HAP-1 (cell line): ENCODE measurements around the gene DCANP1.

Experiments
- DNase-seq, 2 experiments: peaks; one replicate each; pipeline ENCODE4 v3.0.0-alpha.2; 2016 to 2020; ENCODE audit warnings: low spot score in 2 of 2
- H3K27me3 ChIP-seq: fragments of 250-450 bp; sonication (Bioruptor Pico); 2 replicates; pipeline ENCODE4 v1.5.1; 2020; ENCODE audit warnings: low read depth, mild to moderate bottlenecking, moderate library complexity
- H3K36me3 ChIP-seq: fragments of 250-450 bp; sonication (Bioruptor Pico); replicated peaks from 2 replicates; pipeline ENCODE4 v1.5.1; 2020; ENCODE audit warnings: mild to moderate bottlenecking
- H3K4me1 ChIP-seq: fragments of 250-450 bp; sonication (Bioruptor Pico); 2 replicates; pipeline ENCODE4 v1.5.1; 2020; ENCODE audit warnings: mild to moderate bottlenecking
- H3K4me3 ChIP-seq: fragments of 250-450 bp; sonication (Bioruptor Pico); 2 replicates; pipeline ENCODE4 v1.5.1; 2020; ENCODE audit warnings: mild to moderate bottlenecking, moderate library complexity
- H3K9me3 ChIP-seq: fragments of 250-450 bp; sonication (Bioruptor Pico); 2 replicates; pipeline ENCODE4 v1.5.1; 2020; ENCODE audit warnings: mild to moderate bottlenecking, moderate library complexity
- in situ Hi-C: fragments of 300-500 bp; cut with MboI; formaldehyde crosslinking; loops from 3 replicates; pipeline ENCODE4 v1.14.3; 2020; ENCODE audit warnings: low sequenced_read_pairs, inconsistent platforms, mixed read lengths

The DCANP1 gene

DNA sequence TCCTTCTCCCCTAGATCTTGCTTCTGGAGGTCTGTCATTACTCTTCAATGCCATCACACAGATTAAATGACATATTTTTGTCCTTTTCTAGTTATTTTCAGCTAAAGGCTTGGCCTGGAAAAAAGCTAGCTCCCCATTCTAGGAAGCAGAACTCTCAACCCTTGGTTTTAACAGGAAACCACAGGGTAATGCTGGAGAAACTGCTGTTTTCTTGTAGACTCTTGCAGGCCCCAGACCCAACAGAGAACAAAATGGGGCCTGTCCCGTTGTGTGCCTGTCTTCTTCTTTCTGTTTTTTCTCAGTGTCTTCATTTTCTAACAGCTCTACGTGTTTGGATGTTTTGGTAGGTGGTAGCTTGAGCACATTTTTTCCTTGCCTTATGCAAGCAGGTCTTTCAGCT lies 21.5 kb downstream of the DCANP1 start:
- no peaks in the 10 kb centered on the region for H3K4me1 ChIP-seq
- in situ Hi-C loops: no loop called here
- no peak for DNase-seq
- H3K36me3 ChIP-seq: no peaks in the 10 kb centered on the region
- H3K27me3 ChIP-seq: peaks cover 6% of the 10 kb centered on the region
- H3K9me3 ChIP-seq: no peaks in the 10 kb centered on the region
- no peak overlapping the region for H3K4me3 ChIP-seq

- Histone ChIP-seq H3K27me3 (peaks cover 9% of the 10 kb centered on the region), H3K36me3 (no peaks in the 10 kb centered on the region), H3K4me1 (no peaks in the 10 kb centered on the region), H3K4me3 (no peak overlapping the region), H3K9me3 (no peaks in the 10 kb centered on the region)
- DNase-seq: no peak
- in situ Hi-C loops: no loop called here
These were observed 23.3 kb downstream of the DCANP1 start for GRCh38 chr5:135423846-135424168.

DNA sequence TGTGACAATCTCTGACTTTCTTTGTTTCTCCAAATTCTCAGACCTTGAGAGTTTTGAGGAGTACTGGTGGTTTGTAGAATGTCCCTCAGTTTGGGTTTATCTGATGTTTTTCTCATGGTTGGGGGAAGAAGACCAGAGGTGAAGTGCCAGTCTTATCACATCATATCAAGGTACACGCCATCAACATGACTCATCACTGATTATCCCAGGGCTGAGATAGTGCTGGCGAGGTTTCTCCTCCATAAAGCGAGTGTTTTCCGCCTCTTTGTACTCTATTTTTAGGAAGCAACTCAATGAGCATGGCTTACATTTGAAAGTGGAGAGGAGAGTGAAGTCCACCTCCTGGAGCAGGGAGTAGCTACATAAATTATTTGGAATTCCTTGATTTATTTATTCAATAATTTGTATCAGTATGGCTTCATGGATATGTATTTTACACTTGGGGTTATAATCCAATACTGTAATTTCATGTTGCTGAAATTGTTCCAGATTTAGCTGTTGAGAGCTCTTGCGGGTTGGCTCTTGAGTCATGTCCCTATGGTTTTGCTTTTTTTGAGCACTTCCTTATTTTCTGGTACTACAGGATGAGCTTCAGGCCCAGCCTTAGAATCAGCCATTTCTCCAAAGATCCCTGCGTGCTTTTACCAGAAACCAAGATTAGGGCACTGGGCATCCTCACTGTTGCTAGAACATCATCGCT lies 23.9 kb downstream of the DCANP1 start:
- H3K9me3 ChIP-seq: no peaks in the 10 kb centered on the region
- H3K36me3 ChIP-seq: no peaks in the 10 kb centered on the region
- no peaks in the 10 kb centered on the region for H3K4me1 ChIP-seq
- DNase-seq: no peak
- peaks cover 11% of the 10 kb centered on the region for H3K27me3 ChIP-seq
- no peak overlapping the region for H3K4me3 ChIP-seq
- in situ Hi-C loops: no loop called here

DNA sequence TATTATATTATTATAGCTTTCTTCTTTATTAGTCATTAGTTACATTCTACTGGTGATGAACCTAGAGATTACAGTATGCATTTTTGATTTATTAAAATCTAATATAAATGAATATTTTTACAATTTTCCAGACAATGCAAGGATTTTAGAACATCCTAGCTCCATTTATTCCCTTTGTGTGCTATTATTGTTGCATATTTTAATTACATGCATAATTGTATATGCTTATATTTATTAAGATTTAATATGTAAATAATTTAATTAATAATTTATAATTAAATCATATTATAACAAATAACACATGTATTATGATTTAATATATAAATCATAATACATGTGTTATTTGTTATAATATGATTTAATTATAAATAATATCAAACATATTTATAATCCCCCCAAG lies 24.7 kb downstream of the DCANP1 start:
- Histone ChIP-seq H3K27me3 (peaks cover 16% of the 10 kb centered on the region), H3K9me3 (no peaks in the 10 kb centered on the region), H3K4me3 (no peak overlapping the region), H3K4me1 (no peaks in the 10 kb centered on the region), H3K36me3 (no peaks in the 10 kb centered on the region)
- in situ Hi-C loops: no loop called here
- DNase-seq: no peak

GRCh38 chr5:135417083-135417482 lies 30.1 kb downstream of the DCANP1 start:
- no peak for DNase-seq
- Histone ChIP-seq H3K4me3 (no peak overlapping the region), H3K36me3 (no peaks in the 10 kb centered on the region), H3K4me1 (no peaks in the 10 kb centered on the region), H3K9me3 (no peaks in the 10 kb centered on the region), H3K27me3 (peaks cover 27% of the 10 kb centered on the region)
- in situ Hi-C loops: no loop called here

GRCh38 chr5:135405082-135405481 lies 42.1 kb downstream of the DCANP1 start:
- peaks cover 2% of the 10 kb centered on the region; the same call in 1 of the 2 replicates for H3K27me3 ChIP-seq
- no peak overlapping the region for H3K4me3 ChIP-seq
- H3K9me3 ChIP-seq: no peaks in the 10 kb centered on the region
- peaks cover 4% of the 10 kb centered on the region; the same call in 1 of the 2 replicates for H3K4me1 ChIP-seq
- in situ Hi-C loops: no loop called here
- no peaks in the 10 kb centered on the region for H3K36me3 ChIP-seq
- DNase-seq: no peak

GRCh38 chr5:135402031-135402430 lies 45.1 kb downstream of the DCANP1 start:
- Histone ChIP-seq H3K9me3 (no peaks in the 10 kb centered on the region), H3K36me3 (no peaks in the 10 kb centered on the region), H3K27me3 (peaks cover 1% of the 10 kb centered on the region; the same call in 1 of the 2 replicates), H3K4me1 (peaks cover 18% of the 10 kb centered on the region), H3K4me3 (no peak overlapping the region)
- DNase-seq: no peak
- in situ Hi-C loops: no loop called here

- Histone ChIP-seq H3K4me1 (peaks cover 18% of the 10 kb centered on the region), H3K9me3 (no peaks in the 10 kb centered on the region), H3K27me3 (no peaks in the 10 kb centered on the region), H3K36me3 (no peaks in the 10 kb centered on the region), H3K4me3 (no peak overlapping the region)
- in situ Hi-C loops: no loop called here
- no peak for DNase-seq
These were observed 46.3 kb downstream of the DCANP1 start for GRCh38 chr5:135400866-135401265.

- in situ Hi-C loops: no loop called here
- Histone ChIP-seq H3K4me3 (peak overlapping the region; percentile 76), H3K4me1 (peaks cover 18% of the 10 kb centered on the region), H3K27me3 (no peaks in the 10 kb centered on the region), H3K9me3 (no peaks in the 10 kb centered on the region), H3K36me3 (no peaks in the 10 kb centered on the region)
- DNase-seq: no peak
These were observed 47.2 kb downstream of the DCANP1 start for GRCh38 chr5:135399794-135400542.

DNA sequence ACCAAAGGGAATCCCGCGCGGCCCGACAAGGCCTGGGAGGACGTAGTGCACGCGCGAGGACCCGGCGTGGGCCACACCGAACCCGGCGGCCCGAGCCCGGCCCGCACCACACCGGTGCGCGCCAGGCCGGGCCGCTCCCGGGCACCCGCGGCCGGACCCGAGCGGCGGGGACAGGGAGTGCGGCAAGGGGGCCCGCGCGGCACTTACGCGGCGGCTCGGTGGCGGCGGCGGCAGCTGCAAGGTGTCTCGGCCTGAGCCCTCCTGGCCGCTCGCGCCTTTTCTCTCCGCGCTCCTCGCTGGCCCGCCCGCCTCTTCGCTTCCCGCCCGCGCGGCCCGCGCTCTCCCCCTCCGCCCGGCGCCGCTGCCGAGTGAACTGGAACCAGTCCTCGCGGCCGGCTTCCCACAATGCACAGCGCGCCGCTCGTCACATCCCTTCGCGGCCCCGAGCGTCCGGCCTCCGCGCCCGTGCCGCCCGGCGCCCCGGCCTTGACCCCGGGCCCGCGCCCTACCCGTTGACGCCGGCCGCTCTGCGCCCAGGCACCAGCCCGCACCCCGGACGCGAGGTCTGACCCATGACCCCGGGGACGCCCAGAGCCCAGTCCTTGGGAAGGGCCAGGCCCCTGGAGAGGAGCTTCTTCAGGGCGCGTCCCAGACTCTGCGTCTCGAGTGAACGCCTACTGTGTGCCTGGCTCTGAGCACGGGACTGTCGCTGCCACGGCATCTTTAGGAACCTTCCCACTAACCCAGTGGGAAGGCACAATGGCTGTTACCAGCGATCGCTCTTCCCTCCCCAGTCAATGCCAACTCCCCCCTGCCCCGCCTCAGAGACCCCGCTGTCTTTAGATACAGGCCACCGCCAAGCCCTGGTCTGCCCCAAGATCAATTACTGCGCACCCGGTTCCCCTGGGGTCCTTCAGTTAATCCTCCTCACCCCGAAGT lies 48.0 kb downstream of the DCANP1 start, which contains the start of gene MACROH2A1:
MACROH2A1 (minus strand) TSS at position 377 of the 939 bp plus-strand sequence. CDS start 10,138 bp downstream, outside the sequence.
- H3K9me3 ChIP-seq: no peaks in the 10 kb centered on the region
- in situ Hi-C loops: no loop called here
- H3K4me3 ChIP-seq: peak within 1 kb of the TSS; percentile 76
- H3K4me1 ChIP-seq: peaks cover 18% of the 10 kb centered on the region
- H3K27me3 ChIP-seq: no peaks in the 10 kb centered on the region
- H3K36me3 ChIP-seq: no peaks in the 10 kb centered on the region
- DNase-seq: peak; percentile 51 to 87

DNA sequence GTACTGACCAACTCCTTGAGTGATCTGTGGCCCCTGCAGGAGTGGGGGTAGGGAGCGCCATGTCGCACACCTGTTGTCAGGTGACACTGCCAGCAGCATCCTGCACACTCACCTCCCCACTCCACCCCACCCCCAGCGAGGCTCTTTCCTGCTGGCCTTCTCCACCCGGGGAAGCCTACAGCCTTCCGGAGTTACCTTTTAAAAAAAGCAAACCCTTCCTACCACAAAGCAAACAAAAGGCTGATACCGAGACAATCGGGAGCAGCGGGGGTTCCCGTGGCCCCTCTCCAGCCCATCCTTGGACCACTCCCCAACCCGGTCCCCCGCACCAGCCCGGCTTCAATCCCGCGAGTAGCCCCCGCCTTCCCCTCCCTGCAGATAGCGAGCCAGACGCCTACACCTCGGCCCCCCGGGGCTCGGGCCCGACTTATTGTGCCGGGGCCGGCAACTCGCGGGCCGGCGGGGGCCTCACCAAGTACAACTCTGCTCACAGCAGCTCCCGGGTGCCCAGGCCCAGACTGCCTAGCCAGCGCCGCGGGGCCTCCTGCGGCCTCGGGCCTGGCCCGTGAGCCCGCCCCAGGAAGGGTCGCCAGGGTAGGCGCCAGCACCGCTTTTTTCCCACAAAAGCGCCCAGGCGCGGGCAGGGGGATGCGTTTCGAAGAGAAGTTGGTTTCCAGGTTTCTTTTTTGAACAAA lies 48.8 kb downstream of the DCANP1 start:
- Histone ChIP-seq H3K4me1 (peaks cover 15% of the 10 kb centered on the region), H3K4me3 (peak overlapping the region; percentile 76), H3K27me3 (no peaks in the 10 kb centered on the region), H3K36me3 (peaks cover 2% of the 10 kb centered on the region; the same call in 1 of the 2 replicates), H3K9me3 (no peaks in the 10 kb centered on the region)
- peak in 1 of 2 experiments; percentile 55 for DNase-seq
- in situ Hi-C loops: no loop called here

GRCh38 chr5:135397084-135397483 lies 50.1 kb downstream of the DCANP1 start:
- Histone ChIP-seq H3K4me3 (no peak overlapping the region), H3K36me3 (peaks cover 6% of the 10 kb centered on the region; the same call in 1 of the 2 replicates), H3K4me1 (peaks cover 15% of the 10 kb centered on the region), H3K27me3 (no peaks in the 10 kb centered on the region), H3K9me3 (no peaks in the 10 kb centered on the region)
- in situ Hi-C loops: no loop called here
- no peak for DNase-seq

- no peaks in the 10 kb centered on the region for H3K9me3 ChIP-seq
- peaks cover 15% of the 10 kb centered on the region for H3K4me1 ChIP-seq
- in situ Hi-C loops: no loop called here
- no peaks in the 10 kb centered on the region for H3K27me3 ChIP-seq
- H3K4me3 ChIP-seq: no peak overlapping the region
- H3K36me3 ChIP-seq: peaks cover 6% of the 10 kb centered on the region; the same call in 1 of the 2 replicates
- DNase-seq: no peak
These were observed 50.6 kb downstream of the DCANP1 start for GRCh38 chr5:135396459-135397055.
